Thyroid gland (tissue), 4 donors: ENCODE measurements around the gene SORD. TPM values are rescaled to one million over a fixed set of nuclear protein-coding genes. Genes with fewer than 3 reads are reported as not detected.

Experiments used
- DNase-seq, 2 donors: peaks; one replicate each; pipeline ENCODE4 v3.0.0-alpha.2; 2019
- H3K27ac ChIP-seq, 3 donors: fragments of 200-600 bp; sonication (generic); 1 replicate in 2 of 3; 2 replicates in 1 of 3; pipeline ENCODE4 v1.5.1; 2016 to 2019; ENCODE audit warnings: mild to moderate bottlenecking in 1 of 3, moderate library complexity in 1 of 3
- H3K27me3 ChIP-seq: fragments of 200-600 bp; sonication (generic); one replicate; pipeline ENCODE4 v1.5.1; 2019
- H3K36me3 ChIP-seq, 2 donors: fragments of 200-600 bp; sonication (generic); one replicate each; pipeline ENCODE4 v1.5.1; 2016 to 2019
- H3K4me1 ChIP-seq, 2 donors: fragments of 200-600 bp; sonication (generic); one replicate each; pipeline ENCODE4 v1.5.1; 2017 to 2019
- H3K4me3 ChIP-seq, 3 donors: fragments of 200-600 bp; sonication (generic); replicated peaks in 1 of 3; 1 replicate in 2 of 3; 2 replicates in 1 of 3; pipeline ENCODE4 v1.5.1; 2016; ENCODE audit warnings: mild to moderate bottlenecking in 1 of 3
- H3K9me3 ChIP-seq: fragments of 200-600 bp; sonication (generic); one replicate; pipeline ENCODE4 v1.5.1; 2017
- CTCF ChIP-seq, 6 experiments: fragments of 200-600 bp in 3 of 6; fragments of 450-650 bp in 3 of 6; sonication (generic) in 3 of 6; IDR thresholded peaks; one replicate each; pipeline ENCODE4 v1.5.1; 2016 to 2019; ENCODE audit warnings: antibody characterized with exemption in 6 of 6, mild to moderate bottlenecking in 2 of 6, inconsistent platforms in 1 of 6, moderate library complexity in 1 of 6
- POLR2A ChIP-seq, 2 donors: fragments of 450-650 bp; IDR thresholded peaks; one replicate each; pipeline ENCODE4 v1.6.1; 2017; ENCODE audit warnings: antibody characterized with exemption in 2 of 2, mild to moderate bottlenecking in 2 of 2, moderate library complexity in 1 of 2
- WGBS, 2 donors: methylation state at CpG; one replicate each; pipeline ENCODE4 v1.1.5; 2017; 5-methylcytosine and 5-hydroxymethylcytosine counted together
- intact Hi-C: fragments of 100-400 bp; cut with DNase I; formaldehyde crosslinking; loops from one replicate; pipeline ENCODE4 v1.15.1; 2023
- small RNA-seq: library from RNA; depleted of rRNA; stranded (forward); fragments of <200 nt; gene quantifications from one replicate; pipeline ENCODE3, GENCODE V24; 2016
- total RNA-seq, 4 donors: library from RNA; depleted of rRNA; stranded (reverse); fragments of >200 nt; gene quantifications; one replicate each; pipeline ENCODE4 v1.2.3, GENCODE V29; 2016

SORD gene
- total RNA-seq, 4 donors from 2014 or later: 241 to 831 (median 477) TPM

- Histone ChIP-seq H3K4me1 (peaks cover 37 to 51% of the 10 kb centered on the region in 2 donors), H3K4me3 (no peak overlapping the region), H3K36me3 (no peaks in the 10 kb centered on the region), H3K27ac (peak overlapping the region; percentile 82 to 97 (median 94)), H3K9me3 (no peaks in the 10 kb centered on the region), H3K27me3 (no peaks in the 10 kb centered on the region)
- peak; percentile 29 to 34 for DNase-seq
- intact Hi-C loops: no loop called here
- TF ChIP-seq CTCF (IDR thresholded peaks at IDR 0.05): no peak
- no peak for TF ChIP-seq POLR2A (IDR thresholded peaks at IDR 0.05)
- 74 to 80% methylated on average over 9 of the region's 9 CpGs for WGBS, 2 donors
Observed at GRCh38 chr15:45121706-45122417, 98.9 kb downstream of the SORD start.

GRCh38 chr15:45122719-45123118, 99.7 kb downstream of the SORD start:
- peak in 1 of 2 donors; percentile 33 for DNase-seq

GRCh38 chr15:45123397-45123796, 100.4 kb downstream of the SORD start:
- Histone ChIP-seq H3K27ac (peak overlapping the region; percentile 82 to 97 (median 94)), H3K27me3 (no peaks in the 10 kb centered on the region)
- peak; percentile 95 for DNase-seq

More at GRCh38 chr15:45122719-45123118, 99.7 kb downstream of the SORD start:
- intact Hi-C loops: no loop called here
- H3K27me3 ChIP-seq: no peaks in the 10 kb centered on the region
- no peaks in the 10 kb centered on the region for H3K9me3 ChIP-seq
- TF ChIP-seq POLR2A (IDR thresholded peaks at IDR 0.05) (no peak), CTCF (IDR thresholded peaks at IDR 0.05) (no peak)
- no peak overlapping the region for H3K4me3 ChIP-seq
- no peaks in the 10 kb centered on the region for H3K36me3 ChIP-seq
- peaks cover 37 to 43% of the 10 kb centered on the region in 2 donors for H3K4me1 ChIP-seq
- 78 to 82% methylated on average over 7 of the region's 7 CpGs for WGBS, 2 donors
- H3K27ac ChIP-seq: peak overlapping the region; percentile 82 to 97 (median 94)

GRCh38 chr15:45126535-45127158, 103.7 kb downstream of the SORD start:
- TF ChIP-seq CTCF (IDR thresholded peaks at IDR 0.05): peak in 5 of 6 experiments; percentile 25 to 57 (median 52)
- TF ChIP-seq POLR2A (IDR thresholded peaks at IDR 0.05): no peak
- Histone ChIP-seq H3K36me3 (no peaks in the 10 kb centered on the region), H3K4me1 (peaks cover 52 to 60% of the 10 kb centered on the region in 2 donors), H3K27me3 (no peaks in the 10 kb centered on the region), H3K9me3 (no peaks in the 10 kb centered on the region), H3K27ac (peak overlapping the region; percentile 0 to 82 (median 80)), H3K4me3 (no peak overlapping the region)
- intact Hi-C loops: no loop called here
- 77 to 79% methylated on average over 2 of the region's 2 CpGs for WGBS, 2 donors
- peak; percentile 30 to 31 for DNase-seq

More at GRCh38 chr15:45123397-45123796, 100.4 kb downstream of the SORD start:
- Histone ChIP-seq H3K36me3 (no peaks in the 10 kb centered on the region), H3K4me3 (no peak overlapping the region), H3K9me3 (no peaks in the 10 kb centered on the region), H3K4me1 (peaks cover 41 to 47% of the 10 kb centered on the region in 2 donors)
- intact Hi-C loops: no loop called here
- TF ChIP-seq CTCF (IDR thresholded peaks at IDR 0.05): peak in 2 of 6 experiments; percentile 25 to 26
- peak in 1 of 2 donors; percentile 51 for TF ChIP-seq POLR2A (IDR thresholded peaks at IDR 0.05)

Small RNA genes lying within 50 kb of the gene (small RNA-seq; reads per million reads assigned to genes)
- gene RF00019 (not detected), gene RNU1-78P (not detected), gene RNU6-966P (not detected)

Other genes starting within 250 kb of the SORD start
- not detected for gene TERB2, start 66.5 kb upstream of the SORD start, total RNA-seq
- 100 to 1,000 TPM in 2 of 4 donors, 10 to 100 TPM in 2; 44.5 to 238 (median 152) TPM for gene DUOX2, start 91.0 kb downstream of the SORD start, total RNA-seq
- gene DUOXA2, start 91.1 kb downstream of the SORD start, total RNA-seq: 10 to 100 TPM; 11.8 to 48.4 (median 27.0) TPM
- 100 to 1,000 TPM in 3 of 4 donors, 10 to 100 TPM in 1; 97.0 to 187 (median 150) TPM for gene DUOXA1, start 106.7 kb downstream of the SORD start, total RNA-seq
- gene DUOX1, start 106.8 kb downstream of the SORD start, total RNA-seq: 100 to 1,000 TPM; 132 to 313 (median 234) TPM
- gene SHF, start 164.8 kb downstream of the SORD start, total RNA-seq: 10 to 100 TPM in 1 of 4 donors, 1 to 10 TPM in 3; 8.0 to 15.9 (median 8.7) TPM
- gene SLC28A2, start 229.0 kb downstream of the SORD start, total RNA-seq: not detected